PC-3 (cell line): ENCODE results near the gene SLC43A3.

Experiments used
- CTCF ChIP-seq: fragments of 300-600 bp; sonication (generic); conservative IDR thresholded peaks from 2 replicates; pipeline ENCODE4 v1.5.1; 2017; ENCODE audit warnings: antibody characterized with exemption, low read depth, mild to moderate bottlenecking, low read length
- EZH2 ChIP-seq: fragments of 300-600 bp; sonication (generic); IDR thresholded peaks from one replicate; pipeline ENCODE4 v1.6.1; 2017; ENCODE audit warnings: antibody characterized with exemption, mild to moderate bottlenecking, low read length; ENCODE audit not compliant: unreplicated experiment
- EZH2phosphoT487 ChIP-seq: fragments of 300-600 bp; sonication (generic); IDR thresholded peaks from 2 replicates; pipeline ENCODE4 v1.6.1; 2018; ENCODE audit warnings: mild to moderate bottlenecking, antibody characterized with exemption, low read length, borderline replicate concordance

GRCh38 chr11:57417056-57417455 is 9.9 kb downstream of the SLC43A3 start:
- TF ChIP-seq EZH2 (no peak), CTCF (no peak), EZH2phosphoT487 (no peak)
